KMS-11 (cell line): ENCODE data around the gene OR6K3.

Source experiments
- H2AFZ ChIP-seq: fragments of 200-600 bp; sonication (generic); 2 replicates; pipeline ENCODE4 v1.6.1; 2016; ENCODE audit warnings: antibody characterized with exemption, mixed run types, low read depth
- H3K27ac ChIP-seq: fragments of 200-600 bp; sonication (generic); 2 replicates; pipeline ENCODE4 v1.6.1; 2016; ENCODE audit warnings: mild to moderate bottlenecking, mixed run types
- H3K27me3 ChIP-seq: fragments of 200-600 bp; sonication (generic); 2 replicates; pipeline ENCODE4 v1.6.1; 2017; ENCODE audit warnings: mild to moderate bottlenecking, low read depth, mixed run types, moderate library complexity; ENCODE audit not compliant: insufficient read depth
- H3K36me3 ChIP-seq: fragments of 200-600 bp; sonication (generic); 2 replicates; pipeline ENCODE4 v1.6.1; 2017; ENCODE audit warnings: mild to moderate bottlenecking, mixed run types; ENCODE audit not compliant: insufficient read depth
- H3K4me1 ChIP-seq: fragments of 200-600 bp; sonication (generic); 2 replicates; pipeline ENCODE4 v1.6.1; 2016; ENCODE audit warnings: mild to moderate bottlenecking, low read depth, mixed run types; ENCODE audit not compliant: poor library complexity, severe bottlenecking
- H3K4me2 ChIP-seq: fragments of 200-600 bp; sonication (generic); 2 replicates; pipeline ENCODE4 v1.7.0; 2016; ENCODE audit warnings: mild to moderate bottlenecking, mixed run types
- H3K4me3 ChIP-seq: fragments of 200-600 bp; sonication (generic); IDR thresholded peaks from 2 replicates; pipeline ENCODE4 v1.6.1; 2017; ENCODE audit warnings: low read depth, low read length, mixed read lengths; ENCODE audit not compliant: insufficient read depth
- H3K79me2 ChIP-seq: fragments of 200-600 bp; sonication (generic); 2 replicates; pipeline ENCODE4 v1.6.1; 2016; ENCODE audit warnings: low read depth, mixed run types; ENCODE audit not compliant: insufficient read depth
- H3K9ac ChIP-seq: fragments of 200-600 bp; sonication (generic); 2 replicates; pipeline ENCODE4 v1.6.1; 2016; ENCODE audit warnings: mild to moderate bottlenecking, mixed run types
- H4K20me1 ChIP-seq: fragments of 200-600 bp; sonication (generic); 2 replicates; pipeline ENCODE4 v1.6.1; 2016; ENCODE audit warnings: mild to moderate bottlenecking, mixed run types; ENCODE audit not compliant: insufficient read depth
- TF ChIP-seq, protein P1 (sequence below): fragments of 200-600 bp; sonication (generic); conservative IDR thresholded peaks from 2 replicates; pipeline ENCODE4 v1.6.1; 2017; ENCODE audit warnings: low read depth, mild to moderate bottlenecking, antibody characterized with exemption, low read length, moderate library complexity, mixed read lengths

Gene OR6K3

DNA sequence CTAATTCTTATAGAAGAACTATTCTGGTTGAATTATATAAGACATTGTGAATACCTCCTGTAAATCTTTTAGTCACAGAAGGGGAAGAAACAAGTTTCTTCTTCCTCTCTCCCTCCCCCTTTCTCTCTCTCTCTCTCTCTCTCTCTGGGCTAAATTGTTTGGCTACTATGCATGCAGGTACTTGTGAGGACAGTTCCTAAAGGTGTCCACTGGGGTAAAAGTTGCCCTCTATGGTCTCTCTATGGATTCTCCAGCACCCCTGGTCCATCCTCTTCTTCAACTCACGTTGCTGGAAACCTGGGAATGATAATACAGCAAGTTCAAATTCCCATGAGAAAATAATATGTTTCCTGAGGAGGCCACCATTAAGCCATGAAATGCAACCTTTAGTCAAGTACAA lies 5.8 kb downstream of the OR6K3 start:
- H3K36me3 ChIP-seq: no peaks in the 10 kb centered on the region
- H3K9ac ChIP-seq: no peak overlapping the region
- no peak overlapping the region for H3K4me2 ChIP-seq
- H3K4me3 ChIP-seq: no peak overlapping the region
- H3K27ac ChIP-seq: no peak overlapping the region
- TF ChIP-seq, protein P1, sequence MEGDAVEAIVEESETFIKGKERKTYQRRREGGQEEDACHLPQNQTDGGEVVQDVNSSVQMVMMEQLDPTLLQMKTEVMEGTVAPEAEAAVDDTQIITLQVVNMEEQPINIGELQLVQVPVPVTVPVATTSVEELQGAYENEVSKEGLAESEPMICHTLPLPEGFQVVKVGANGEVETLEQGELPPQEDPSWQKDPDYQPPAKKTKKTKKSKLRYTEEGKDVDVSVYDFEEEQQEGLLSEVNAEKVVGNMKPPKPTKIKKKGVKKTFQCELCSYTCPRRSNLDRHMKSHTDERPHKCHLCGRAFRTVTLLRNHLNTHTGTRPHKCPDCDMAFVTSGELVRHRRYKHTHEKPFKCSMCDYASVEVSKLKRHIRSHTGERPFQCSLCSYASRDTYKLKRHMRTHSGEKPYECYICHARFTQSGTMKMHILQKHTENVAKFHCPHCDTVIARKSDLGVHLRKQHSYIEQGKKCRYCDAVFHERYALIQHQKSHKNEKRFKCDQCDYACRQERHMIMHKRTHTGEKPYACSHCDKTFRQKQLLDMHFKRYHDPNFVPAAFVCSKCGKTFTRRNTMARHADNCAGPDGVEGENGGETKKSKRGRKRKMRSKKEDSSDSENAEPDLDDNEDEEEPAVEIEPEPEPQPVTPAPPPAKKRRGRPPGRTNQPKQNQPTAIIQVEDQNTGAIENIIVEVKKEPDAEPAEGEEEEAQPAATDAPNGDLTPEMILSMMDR: no peak
- peaks cover 17% of the 10 kb centered on the region for H3K4me1 ChIP-seq
- H3K27me3 ChIP-seq: no peaks in the 10 kb centered on the region
- H4K20me1 ChIP-seq: no peaks in the 10 kb centered on the region
- no peaks in the 10 kb centered on the region for H3K79me2 ChIP-seq
- H2AFZ ChIP-seq: no peak overlapping the region

DNA sequence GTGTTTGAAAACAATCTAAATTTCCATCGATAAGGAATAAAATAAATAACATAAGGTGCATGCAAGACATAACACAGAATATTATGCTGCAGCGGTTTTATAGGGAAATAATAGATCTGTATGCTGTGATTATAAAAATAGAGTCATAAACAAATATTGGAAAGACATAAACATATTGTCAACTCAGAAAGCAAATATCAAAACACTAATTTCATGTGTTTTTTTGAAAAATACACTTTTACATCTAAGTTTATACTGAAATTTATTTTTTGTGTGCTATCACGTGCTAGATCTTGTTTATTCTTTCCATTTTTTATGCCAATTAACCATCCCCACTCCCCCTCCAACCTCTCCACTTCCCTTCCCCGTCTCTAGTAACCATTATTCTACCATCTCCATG lies 9.4 kb downstream of the OR6K3 start:
- no peak overlapping the region for H3K27ac ChIP-seq
- H4K20me1 ChIP-seq: no peaks in the 10 kb centered on the region
- no peak overlapping the region for H2AFZ ChIP-seq
- no peaks in the 10 kb centered on the region for H3K79me2 ChIP-seq
- H3K4me2 ChIP-seq: no peak overlapping the region
- H3K9ac ChIP-seq: no peak overlapping the region
- TF ChIP-seq, protein P1: no peak
- H3K4me1 ChIP-seq: peaks cover 7% of the 10 kb centered on the region
- H3K4me3 ChIP-seq: no peak overlapping the region
- H3K27me3 ChIP-seq: no peaks in the 10 kb centered on the region
- H3K36me3 ChIP-seq: no peaks in the 10 kb centered on the region

DNA sequence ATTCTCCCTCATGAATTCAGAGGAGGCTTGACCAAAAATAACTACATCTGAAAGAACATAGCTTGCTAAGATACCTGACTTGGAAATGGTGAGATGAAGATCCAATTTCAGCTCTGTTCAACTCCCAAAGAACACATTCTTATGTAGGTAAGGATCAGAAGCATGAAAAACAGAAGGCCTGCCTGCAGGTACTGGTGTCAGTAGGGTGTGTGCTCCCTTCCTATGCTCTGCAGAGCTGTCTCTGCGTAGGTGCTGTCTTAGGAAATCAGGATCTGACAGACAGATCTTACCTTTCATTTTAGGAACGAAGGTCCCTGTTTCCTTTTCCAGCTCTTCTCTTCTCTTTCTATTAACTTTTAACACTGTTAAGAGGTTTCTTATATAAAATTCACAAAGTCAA lies 14.4 kb downstream of the OR6K3 start:
- no peak overlapping the region for H3K27ac ChIP-seq
- no peaks in the 10 kb centered on the region for H3K36me3 ChIP-seq
- no peak overlapping the region for H3K4me3 ChIP-seq
- H3K9ac ChIP-seq: no peak overlapping the region
- TF ChIP-seq, protein P1: no peak
- no peaks in the 10 kb centered on the region for H3K4me1 ChIP-seq
- no peak overlapping the region for H2AFZ ChIP-seq
- H3K4me2 ChIP-seq: no peak overlapping the region
- no peaks in the 10 kb centered on the region for H3K27me3 ChIP-seq
- no peaks in the 10 kb centered on the region for H3K79me2 ChIP-seq
- no peaks in the 10 kb centered on the region for H4K20me1 ChIP-seq

DNA sequence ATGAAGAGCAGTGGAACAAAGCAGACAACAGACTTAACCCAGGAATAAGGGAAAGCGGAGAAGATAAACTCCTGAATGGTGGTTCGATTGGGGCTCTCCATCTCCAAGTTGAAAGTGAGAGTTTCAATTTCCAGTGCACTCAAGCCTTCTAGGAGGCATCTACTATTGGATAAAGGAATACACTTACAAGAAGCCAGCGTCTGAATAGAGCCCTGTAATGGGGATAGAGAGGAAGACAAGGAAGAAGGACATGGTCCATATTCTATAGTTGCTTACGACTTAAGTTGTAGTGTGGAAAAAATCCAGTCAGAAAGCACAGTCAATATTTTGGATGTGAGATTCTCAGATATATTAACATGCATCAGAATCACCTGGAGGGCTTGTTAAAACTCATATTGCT lies 20.0 kb downstream of the OR6K3 start, which contains the start of gene OR6K2:
OR6K2 (minus strand) TSS at position 101 of the 400 bp plus-strand sequence; CDS start at position 101, 0 bp downstream.
- H3K36me3 ChIP-seq: no peaks in the 10 kb centered on the region
- H4K20me1 ChIP-seq: no peaks in the 10 kb centered on the region
- H3K9ac ChIP-seq: no peak within 1 kb of the TSS
- H3K79me2 ChIP-seq: no peaks in the 10 kb centered on the region
- no peak within 1 kb of the TSS for H3K4me3 ChIP-seq
- H3K4me1 ChIP-seq: no peaks in the 10 kb centered on the region
- H2AFZ ChIP-seq: no peak within 1 kb of the TSS
- H3K4me2 ChIP-seq: no peak within 1 kb of the TSS
- H3K27ac ChIP-seq: no peak within 1 kb of the TSS
- TF ChIP-seq, protein P1: no peak
- no peaks in the 10 kb centered on the region for H3K27me3 ChIP-seq

DNA sequence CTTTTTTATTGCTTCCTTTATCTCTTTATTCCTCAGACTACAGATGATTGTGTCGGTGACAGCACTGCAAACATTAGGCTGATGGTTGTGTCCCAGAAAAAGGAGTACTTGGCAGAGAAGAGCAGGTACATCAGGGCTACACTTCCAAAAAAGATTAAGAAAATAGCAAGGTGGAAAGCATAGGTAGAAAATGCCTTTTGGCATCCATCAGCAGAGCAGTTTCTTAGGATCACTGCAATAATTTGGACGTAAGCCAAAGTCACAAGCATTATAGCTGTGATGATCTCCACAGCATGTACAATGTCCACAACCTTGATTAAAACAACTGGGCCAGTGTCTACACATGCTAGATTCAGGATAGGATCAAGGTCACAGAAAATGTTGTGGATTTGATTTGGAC lies 25.9 kb downstream of the OR6K3 start:
- Histone ChIP-seq H2AFZ (no peak overlapping the region), H3K4me3 (no peak overlapping the region), H4K20me1 (no peaks in the 10 kb centered on the region), H3K9ac (no peak overlapping the region), H3K79me2 (no peaks in the 10 kb centered on the region), H3K4me1 (no peaks in the 10 kb centered on the region), H3K27ac (no peak overlapping the region), H3K4me2 (no peak overlapping the region), H3K36me3 (no peaks in the 10 kb centered on the region), H3K27me3 (no peaks in the 10 kb centered on the region)
- TF ChIP-seq, protein P1: no peak
